CD4-positive, alpha-beta T cell treated with Interleukin-6 for 4 hours (primary cell): ENCODE results near the gene ACADSB.

Experiments used
- DNase-seq: peaks from one replicate; pipeline ENCODE4 v3.0.0-alpha.2; 2020; ENCODE audit warnings: mixed read lengths

Gene ACADSB

DNA sequence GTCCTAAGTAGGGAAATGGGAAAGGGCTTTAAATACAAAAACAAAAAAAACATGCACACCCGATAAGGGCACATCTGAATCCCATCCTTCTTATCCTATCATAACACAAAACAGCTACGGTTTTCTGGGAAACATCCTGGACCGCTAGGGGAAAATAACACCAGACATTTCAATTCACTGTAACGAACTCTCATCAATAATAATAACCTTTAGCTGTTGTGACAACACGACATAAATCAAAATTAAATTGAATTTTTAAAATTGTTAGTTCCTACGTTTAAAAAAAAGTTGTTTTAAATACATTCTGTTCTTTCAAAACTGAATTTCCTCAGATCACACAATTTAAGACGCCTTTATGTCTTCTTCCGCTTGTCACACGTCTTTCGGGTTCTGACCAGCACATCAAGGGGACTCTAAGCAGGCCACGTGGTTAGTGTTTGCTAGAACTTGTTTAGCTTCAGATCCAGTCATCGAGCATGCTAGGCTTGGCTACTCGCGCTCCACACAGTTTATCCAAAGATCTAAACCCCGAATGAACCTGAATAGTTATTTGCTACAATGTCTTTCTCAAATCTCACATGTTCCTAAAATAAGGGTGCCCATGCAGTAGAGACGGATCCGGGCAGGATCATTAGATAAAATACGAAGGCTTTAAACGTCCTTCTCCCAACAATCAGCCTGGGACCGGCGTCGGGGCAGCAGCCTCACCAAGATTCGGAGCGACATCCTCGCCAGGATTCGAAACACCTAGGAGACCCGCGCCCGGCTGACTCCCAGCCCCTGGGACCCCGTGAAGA, 1.1 kb upstream of the ACADSB start:
- peak; percentile 56 for DNase-seq

DNA sequence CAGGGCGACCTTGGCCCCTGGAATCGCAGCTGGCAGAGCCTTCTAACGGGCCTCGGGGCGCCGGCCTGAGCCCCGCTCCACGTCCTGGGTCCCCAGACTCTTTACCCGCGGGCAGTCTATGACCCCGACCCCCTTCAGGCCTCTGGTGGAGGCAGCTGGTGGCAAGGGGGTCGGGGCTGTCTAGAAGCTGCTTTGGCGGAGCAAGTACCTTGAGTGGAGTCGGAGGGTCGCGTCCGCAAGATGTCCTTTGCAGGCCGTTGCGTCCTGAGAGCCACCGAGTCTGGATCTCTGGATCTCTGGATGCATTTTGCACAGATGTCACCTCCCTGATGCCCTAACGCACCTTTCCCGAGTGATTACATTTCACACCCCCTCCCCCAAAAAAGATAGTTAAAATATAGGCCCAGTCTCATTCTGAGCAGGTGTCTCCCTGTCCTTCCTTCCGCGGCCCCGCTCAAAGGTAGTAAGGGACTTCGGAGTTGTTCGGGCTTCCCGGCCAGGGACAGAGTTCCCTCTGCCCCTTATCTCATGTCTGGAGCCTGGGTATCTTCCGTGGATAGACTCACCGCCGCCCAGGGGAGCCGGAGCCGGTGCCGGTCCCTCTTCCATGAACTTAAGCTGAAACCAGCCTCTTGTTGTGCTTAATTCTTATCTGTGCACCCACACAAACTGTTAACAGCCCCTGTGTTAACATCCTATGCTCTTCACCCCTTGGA, 457 bp downstream of the ACADSB start:
- DNase-seq: peak; percentile 32

DNA sequence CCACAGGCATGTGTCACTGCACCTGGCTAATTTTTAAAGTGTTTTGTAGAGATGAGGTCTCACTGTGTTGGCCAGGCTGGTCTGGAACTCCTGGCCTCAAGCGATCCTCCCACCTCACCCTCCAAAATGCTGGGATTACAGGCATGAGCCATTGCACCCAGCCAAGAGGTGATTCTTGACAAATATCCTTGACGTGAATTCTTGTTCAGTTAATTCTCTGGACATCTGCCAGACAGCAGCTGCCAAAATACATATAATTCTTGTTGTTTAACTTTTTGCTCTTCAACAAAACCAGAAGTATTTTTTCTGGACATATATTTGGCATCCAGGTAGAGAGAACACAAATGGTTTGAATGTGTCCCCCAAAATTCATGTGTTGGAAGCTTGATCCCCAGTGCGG, 3.2 kb downstream of the ACADSB start:
- DNase-seq: no peak

DNA sequence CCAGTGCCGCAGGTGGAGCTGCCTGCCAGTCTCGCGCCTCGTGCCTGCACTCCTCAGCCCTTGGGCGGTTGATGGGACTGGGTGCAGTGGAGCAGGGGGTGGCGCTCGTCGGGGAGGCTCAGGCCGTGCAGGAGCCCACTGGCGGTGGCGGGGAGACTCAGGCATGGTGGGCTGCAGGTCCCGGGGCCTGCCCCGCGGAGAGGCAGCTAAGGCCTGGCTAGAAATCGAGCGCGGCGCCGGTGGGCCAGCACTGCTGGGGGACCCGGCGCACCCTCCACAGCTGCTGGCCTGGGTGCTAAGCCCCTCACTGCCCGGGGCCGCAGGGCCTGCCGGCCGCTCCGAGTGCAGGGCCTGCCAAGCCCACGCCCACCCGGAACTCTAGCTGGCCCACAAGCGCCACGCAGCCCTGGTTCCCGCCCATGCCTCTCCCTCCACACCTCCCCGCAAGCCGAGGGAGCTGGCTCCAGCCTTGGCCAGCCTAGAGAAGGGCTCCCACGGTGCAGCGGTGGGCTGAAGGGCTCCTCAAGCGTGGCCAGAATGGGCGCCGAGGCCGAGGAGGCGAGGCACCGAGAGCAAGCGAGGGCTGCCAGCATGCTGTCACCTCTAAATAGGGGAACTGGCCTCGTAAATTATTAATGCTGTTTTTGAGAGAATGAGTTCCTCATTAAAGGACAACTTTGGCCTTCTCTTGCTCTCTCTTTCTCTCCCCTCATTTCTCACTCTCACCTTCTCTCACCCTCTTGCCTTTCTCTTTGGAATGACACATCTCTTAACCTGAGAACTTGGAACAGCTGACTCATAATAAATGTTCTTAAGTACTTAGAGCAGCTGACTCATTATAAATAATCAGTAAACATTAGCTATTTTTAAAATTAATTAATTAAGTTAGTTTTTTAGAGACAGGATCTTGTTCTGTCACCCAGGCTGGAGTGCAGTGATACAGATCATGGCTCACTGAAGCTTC, 4.9 kb downstream of the ACADSB start:
- no peak for DNase-seq

DNA sequence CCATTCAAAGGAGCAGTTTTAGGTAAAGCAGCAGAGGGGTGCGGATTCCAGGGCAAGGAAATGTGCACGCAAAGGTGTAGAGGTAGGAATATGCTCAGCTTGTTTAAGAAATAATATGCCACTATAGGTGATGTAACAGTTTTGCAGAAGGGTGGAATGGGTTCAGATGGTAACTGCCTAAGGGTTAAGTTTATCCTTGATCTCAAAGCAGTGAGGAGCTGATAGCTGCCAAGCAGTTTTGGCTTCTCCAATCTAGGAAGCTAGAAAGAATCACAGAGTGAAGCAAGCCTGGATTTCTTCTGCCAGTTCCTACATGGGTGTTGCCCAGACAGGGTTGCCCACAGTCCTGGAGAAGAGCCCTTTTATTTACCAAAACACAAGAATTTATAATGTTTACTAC, 6.0 kb downstream of the ACADSB start:
- no peak for DNase-seq

DNA sequence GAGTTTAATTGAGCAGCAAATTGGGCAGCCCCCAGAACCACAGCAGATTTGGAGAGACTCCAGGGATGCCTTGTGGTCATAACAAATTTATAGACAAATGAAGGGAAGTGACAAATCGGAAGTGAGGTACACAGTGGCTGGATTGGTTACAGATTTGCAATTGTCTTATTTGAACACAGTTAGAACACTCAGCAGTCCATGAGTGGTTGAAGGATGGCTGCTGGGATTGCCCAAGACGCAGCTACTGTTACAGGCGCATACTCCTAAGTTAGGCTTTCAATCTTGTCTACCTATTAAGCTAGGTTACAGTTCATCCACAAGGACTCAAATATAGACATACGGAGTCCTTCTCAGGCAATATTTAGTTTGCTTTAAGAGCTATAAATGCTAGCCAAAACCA, 7.4 kb downstream of the ACADSB start:
- no peak for DNase-seq

DNA sequence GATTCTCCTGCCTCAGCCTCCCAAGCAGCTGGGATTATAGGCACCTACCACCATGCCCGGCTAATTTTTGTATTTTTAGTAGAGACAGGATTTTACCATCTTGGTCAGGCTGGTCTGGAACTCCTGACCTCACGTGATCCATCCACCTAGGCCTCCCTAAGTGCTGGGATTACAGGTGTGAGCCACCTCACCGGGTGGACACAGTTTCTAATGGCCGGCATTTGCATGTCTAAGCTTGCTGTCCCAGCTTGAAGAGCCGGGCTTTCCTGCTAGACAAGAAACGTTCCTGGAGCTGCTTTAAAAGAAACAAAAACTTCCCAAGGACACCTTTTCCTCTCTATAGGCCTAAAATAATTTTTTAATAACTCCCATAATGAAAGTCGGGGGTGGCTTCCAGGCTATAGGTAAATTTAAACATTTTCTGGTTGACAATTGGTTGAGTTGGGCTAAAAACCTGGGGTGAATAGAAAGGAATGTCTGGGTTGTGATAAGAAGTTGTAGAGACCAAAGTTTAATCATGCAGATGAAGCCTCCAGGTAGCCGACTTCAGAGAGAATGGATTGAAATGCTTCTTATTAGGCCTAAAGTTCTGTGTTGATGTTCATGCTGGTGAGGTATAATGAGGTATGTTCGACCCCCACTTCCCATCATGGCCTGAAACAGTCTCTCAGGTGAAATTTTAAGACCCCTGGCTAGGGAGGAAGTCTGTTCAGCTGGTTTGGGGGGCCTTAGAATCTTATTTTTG, 8.8 kb downstream of the ACADSB start:
- DNase-seq: no peak

DNA sequence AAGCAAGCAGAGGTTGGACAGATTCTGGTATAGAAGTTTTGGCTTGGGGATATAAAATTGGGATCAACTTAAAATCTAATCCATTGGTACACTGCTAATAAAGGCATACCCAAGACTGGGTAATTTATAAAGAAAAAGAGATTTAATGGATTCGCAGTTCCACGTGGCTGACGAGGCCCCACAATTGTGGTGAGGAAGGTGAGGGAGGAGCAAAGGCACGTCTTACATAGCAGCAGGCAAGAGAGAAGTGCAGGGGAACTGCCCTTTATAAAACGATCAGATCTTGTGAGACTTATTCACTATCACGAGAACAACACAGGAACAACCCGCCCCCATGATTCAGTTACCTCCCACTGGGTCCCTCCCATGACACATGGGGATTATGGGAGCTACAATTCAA, 9.7 kb downstream of the ACADSB start:
- DNase-seq: no peak

DNA sequence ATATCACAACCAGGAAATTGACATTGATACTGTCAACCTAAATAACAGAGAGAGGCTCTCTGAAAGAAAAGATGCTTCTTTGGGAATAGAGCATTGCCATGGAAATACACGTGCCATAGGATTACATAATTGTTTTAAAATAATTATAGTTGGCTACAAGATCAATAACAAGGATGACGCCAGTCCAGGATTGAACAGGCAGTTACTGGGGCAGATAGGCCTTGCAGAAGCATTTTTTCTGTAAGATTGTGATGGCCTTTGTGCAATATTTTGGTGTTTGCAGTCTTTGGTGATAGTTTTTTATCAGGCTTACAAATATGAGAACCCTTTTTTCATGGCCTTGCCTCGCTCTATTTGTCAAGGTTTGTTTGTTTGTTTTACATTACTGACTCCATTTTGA, 10.5 kb downstream of the ACADSB start:
- DNase-seq: no peak

DNA sequence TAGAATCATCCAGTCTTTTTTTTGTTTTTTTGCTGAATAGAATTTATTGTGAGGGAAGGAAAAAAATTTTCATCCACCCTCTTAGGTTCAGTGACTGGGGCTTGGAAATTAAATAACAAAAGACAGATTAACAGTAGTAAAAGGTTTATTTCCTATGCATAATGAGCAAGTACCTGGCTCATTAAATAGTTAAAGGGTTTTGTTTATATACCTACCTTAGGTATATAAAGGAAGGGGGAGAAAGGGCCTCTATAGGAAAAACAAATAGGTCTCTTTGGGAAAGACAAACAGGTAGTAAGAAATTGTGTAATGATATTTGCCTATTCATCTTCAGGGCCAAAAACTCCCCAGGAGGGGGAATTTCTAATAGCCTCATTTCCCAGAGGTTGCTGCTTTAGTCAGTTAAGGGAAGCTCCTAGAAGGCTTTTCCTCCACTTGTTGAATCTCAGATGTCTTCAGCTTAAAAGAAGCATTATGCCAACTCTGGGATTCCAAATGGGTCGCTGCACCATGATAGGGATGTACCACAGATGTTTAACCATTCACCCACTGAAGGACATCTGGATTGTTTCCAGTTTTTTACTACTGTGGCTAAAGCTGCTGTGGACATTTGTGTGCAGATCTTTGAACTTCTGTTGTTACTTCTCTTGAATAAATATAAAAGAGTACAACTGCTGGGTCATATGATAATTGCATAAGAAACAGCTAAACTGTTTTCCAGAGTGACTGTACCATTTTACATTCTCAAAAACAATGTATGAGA, 11.3 kb downstream of the ACADSB start:
- no peak for DNase-seq

DNA sequence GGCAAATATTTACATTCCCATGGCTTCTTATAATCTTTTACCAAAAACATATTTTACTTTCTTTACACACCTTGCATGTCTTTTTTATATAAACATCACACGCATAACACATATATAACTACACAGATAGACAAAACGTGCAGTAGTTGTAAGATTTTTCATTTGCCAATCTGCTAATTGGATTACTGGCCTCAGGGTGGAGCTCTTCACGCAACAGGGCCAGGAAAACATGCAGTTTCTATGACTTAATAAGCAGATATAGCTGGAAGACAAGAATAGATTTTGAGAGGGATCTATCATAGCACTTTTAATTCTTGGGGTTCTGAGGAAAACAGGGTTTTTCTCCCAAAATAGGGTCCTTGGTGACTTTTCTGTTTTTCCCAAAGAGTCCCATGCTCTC, 12.7 kb downstream of the ACADSB start:
- DNase-seq: peak; percentile 4

DNA sequence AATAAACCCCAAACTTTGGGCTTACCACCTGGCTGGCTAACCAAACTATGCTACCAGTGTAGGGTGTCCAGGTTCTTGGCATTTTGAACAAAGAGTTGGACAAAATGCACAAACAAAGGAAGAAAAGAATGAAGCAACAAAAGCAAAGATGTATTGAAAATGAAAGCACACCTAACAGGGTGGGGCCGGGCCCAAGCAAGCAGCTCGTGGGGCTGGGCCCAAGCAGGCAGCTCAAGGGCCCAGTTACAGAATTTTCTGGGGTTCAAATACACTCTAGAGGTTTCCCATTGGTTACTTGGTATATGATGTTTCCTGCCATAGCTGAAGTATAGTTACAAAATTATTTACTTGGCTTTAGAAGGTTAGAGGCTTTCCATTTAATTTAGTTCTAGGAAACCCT, 15.7 kb downstream of the ACADSB start:
- no peak for DNase-seq

DNA sequence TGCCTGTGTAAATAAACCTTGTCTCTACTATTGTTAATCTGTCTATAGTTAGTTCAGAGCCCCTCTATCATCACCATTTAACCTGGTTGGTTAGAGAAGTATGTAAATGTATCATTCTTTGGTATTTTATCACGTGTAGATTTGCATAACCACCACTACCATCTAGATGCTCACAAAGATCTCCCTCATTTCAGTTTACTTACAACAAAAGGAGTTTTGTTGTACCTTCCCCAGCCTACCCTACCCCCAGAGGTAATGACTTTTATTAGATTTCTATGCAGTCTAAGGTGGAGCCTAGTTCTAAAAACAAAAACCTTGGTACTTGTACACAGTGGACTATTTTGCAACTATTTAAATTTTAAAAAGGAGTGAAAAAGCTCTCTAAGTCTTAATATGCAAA, 17.5 kb downstream of the ACADSB start:
- DNase-seq: no peak

DNA sequence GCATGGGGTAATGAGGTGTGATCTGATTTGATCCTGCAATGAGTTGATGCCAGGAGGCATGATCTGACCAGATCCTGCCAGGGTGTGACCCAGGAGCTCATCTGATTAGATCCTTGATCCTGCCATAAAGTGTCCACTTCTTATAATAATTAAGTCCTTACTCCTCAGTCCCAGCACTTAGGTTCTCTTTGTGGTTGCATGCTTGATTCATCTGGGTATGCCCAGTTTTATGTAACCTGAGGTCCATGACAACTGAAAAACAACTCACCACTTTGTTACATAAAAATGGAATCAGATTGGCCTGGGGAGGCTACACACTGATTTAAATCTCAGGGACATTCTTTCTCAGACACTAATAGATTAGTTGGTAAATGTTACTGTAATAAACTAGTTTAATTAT, 19.1 kb downstream of the ACADSB start:
- DNase-seq: no peak

DNA sequence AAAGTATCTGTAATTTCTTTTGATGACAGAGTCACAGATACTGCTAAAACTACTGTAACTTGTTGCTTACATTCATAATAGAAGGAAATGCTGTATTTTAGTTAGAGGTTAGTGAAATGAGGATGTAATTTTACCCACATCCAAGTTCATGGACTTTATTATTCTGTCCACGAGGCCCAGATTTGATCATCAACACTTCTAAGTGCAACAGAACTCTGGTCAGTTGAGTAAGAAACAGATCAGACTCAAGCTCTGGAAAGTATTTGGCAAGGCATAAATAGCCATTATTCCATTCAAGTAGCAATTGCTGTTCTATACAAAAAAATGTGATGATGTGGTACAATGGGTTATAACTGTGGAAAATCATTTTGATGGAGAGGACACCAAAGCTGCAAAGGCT, 22.3 kb downstream of the ACADSB start:
- no peak for DNase-seq

DNA sequence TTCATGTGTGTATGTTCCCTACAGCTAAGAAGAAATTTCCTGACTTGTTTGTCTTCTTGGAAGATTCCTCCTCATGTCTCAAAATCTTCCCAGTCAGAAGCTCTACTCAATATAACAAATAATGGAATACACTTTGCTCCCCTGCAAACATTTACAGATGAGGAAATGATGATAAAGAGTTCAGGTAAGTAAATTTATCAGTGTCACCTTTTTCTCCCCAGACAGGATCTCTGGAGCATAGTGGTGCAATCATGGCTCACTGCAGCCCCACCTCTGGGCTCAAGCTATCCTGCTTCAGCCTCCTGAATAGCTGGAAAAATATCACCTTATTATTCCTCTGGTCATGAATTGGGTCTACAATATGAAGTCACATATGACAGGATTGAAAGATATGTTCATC, 25.5 kb downstream of the ACADSB start:
- no peak for DNase-seq

DNA sequence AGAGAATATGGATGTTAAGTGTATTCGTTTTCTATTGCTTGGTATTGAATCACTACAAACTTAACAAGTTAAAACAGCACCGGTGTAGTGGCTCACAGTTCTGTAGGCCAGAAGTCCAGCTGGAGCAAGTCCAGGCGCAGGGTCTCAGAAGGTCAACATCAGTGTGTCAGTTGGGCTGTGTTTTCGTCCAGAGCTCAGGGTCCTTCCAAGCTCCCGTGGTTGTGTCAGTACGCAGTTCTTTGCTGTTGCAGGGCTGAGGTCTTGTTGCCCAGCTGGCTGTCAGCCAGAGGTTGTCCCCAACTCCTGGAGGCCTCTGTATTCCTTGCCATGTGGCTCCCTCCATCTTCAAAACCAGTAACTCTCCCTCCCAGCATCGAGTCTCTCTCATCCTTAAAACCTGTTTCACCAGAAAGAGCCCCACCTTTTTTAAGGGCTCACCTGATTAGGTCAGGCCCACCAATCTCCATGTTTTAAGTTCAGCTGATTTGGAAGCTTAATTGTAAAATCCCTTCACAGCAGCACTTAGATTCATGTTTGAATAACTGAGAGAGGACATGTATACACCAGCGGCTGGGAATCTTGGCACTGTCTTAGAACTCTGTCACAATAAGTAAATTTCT, 26.8 kb downstream of the ACADSB start:
- DNase-seq: no peak

DNA sequence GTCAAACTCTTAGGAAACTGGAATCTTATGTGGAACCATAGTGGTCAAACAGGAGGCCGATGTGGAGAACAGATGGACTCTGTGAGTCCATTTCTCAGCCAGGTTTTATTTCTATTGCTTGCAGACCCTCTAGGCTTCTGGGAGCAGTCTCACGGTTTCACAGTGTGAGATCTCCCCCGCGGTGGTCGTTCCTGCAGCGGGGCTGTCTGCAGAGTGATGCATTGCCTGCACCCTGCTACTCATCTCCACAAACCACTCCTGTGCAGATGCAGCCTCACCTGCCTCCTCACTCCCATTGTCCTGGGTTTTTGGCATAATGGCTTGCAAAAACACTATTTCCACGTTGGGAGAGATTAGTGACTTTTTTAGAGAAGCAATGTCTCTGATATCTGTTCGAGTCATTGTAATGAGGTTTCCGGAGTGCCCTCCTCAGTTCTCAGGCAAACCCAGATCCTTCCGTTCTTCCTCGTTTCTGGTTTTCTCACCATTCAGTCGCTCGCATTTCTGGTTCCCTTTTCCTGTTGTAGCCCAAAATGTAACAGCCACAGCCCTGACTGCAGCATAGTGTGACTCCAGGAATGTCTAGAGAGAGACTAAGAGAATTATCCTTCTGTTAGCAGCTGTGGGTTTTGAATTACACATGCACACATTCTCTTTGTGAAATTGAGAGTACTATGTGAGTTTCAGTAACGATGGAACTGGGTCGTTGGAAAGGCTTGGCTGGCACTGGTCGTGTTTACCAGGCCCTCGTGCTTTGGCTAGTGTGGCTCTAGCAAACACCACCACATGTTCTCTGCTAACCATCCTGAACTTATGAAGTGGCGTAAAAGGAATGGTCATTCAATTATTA, 30.2 kb downstream of the ACADSB start:
- DNase-seq: no peak

DNA sequence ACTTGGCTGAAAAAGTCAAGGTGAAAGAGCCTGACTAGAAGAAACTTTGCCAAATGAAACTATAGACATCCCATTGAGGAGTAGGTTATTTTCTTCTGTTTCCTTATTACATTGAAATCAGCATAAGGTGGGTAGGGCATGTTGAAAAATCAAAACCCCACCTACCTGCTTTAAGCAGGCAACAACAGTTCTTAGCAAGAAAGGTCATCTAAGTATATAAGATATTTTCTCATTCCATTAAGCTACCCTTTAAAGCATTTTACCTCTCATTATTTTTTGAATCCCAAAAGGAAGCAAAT, 30.8 kb downstream of the ACADSB start:
- no peak for DNase-seq

DNA sequence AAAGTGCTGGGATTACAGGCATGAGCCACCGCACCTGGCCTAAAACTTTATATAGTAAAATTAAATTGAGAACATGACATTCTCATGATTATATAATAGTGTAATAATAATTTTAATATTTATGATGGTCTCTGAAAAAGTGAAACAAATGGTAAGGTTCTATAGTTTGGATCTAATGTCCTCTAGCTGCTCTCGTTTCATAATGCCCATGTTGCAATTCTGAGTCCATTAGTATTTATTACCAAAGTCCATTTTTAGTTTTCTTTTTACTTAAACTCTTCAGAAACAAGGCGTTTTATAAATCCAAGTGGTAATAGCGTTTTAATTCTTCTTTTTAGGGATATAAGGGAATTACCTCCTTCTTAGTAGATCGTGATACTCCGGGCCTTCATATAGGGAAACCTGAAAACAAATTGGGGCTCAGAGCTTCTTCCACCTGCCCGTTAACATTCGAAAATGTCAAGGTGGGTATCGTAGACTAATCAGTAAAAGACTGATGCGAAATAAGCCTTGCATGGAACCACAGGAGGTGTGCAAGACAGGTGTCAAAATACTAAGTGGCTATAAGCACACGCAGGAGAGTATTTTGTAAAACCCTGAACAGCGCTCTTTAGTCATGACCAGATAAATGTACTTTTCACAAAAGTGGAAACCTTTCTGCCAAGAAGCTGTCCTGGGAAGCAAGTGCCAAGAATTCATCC, 34.1 kb downstream of the ACADSB start:
- no peak for DNase-seq
